Activated effector memory CD4-positive, alpha-beta T cell treated with Interleukin-2 at 50 U/mL for 16 hours (primary cell): ENCODE results near the gene WDR1.

ENCODE experiments used
- DNase-seq: peaks from one replicate; pipeline ENCODE4 v3.0.0-alpha.2; 2020

Gene WDR1

DNA sequence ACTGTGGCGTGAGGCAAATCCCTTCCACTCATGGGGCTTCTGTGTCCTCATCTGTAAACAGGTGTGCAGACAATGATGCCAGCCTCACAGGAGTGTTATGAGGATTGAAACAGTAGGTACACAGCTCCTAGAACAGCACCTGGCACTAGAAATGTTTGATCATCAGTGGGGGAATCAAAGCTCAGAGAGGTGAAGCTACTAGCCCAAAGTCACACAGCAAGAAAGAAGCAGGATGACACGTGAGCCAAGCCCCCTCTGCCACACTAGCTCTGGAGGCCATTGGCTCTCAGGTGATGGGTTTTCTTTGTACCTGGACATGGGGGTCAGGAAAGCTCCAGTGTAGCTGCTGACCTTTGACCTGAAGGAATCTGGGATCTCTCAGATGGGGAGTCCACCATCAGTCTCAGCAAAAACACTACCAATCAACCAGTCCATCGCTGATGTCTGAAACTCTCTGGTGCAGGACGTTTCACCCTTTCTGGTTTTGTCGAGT is 81.9 kb downstream of the WDR1 start:
- no peak for DNase-seq

DNA sequence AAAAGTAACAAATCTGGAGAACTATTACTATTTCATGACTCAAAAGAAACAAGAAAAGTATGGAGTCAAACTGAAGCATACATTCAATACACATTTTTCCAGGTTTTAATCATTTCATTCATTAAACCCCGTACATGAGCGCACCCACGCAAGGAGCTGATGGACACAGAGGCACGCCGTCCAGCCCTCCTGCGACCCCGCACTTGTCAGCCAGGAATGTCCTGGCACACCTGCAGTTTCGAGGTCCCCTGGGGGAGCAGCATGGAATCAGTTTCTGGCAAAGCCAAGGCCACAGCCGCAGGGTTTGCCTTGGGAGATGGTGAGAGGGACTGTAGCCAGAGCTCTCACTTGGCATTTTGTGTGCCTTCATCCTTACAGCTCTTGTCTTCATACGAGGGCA is 82.5 kb downstream of the WDR1 start:
- DNase-seq: no peak

DNA sequence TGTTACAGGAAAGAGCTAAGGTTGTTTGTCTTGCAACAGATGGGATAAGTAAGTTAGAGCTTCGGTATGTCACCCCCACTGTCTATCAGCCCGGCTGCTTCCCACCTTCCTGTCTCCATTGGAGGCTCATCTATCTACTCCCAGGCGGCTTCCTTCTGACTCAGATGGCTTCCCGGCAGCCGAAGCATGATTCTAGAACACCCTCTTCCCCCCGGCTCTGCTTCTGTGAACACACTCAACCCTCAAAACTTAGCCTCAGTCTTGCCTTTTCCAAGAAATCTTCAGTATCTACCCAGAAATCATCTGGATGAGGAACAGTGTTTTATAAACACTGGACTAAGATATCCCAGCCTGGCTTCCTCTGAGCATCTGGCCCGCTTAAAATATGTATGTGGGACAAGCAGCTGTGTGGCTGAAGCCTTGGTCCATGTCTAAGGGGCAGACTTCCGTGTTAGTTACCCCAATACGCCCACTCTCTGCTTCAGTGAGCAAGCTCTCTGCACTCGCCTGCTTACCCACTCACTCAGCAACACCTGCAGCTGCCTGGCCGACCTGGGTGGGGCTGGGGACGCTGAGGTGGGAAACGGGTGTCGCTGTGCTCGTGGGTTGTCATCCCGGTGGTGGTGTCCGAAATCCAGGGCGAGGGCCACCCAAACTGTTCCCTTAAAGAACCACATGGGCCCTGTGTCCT is 83.3 kb downstream of the WDR1 start:
- no peak for DNase-seq

DNA sequence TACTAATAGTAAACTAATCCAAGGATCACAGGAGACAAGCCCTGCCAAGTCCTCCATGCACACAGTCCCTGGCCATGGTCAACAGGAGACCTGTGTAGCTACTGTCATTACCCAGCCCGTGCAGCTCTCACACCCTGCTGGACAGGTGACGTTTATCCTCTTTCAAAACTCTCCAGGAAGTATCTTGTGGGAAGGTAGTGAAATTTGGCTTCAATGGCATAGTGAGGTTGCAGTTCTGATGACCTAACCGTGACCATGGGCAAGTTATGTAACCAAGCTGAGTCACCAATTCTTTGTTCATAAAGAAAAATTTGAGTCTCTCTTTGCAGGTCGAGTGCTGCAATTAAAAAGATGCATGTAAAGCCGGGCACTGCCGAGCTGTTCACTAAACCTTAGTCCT is 84.0 kb downstream of the WDR1 start:
- no peak for DNase-seq

GRCh38 chr4:10031668-10032590 is 84.7 kb downstream of the WDR1 start:
- DNase-seq: no peak

GRCh38 chr4:10030972-10031667 is 85.5 kb downstream of the WDR1 start:
- DNase-seq: no peak

DNA sequence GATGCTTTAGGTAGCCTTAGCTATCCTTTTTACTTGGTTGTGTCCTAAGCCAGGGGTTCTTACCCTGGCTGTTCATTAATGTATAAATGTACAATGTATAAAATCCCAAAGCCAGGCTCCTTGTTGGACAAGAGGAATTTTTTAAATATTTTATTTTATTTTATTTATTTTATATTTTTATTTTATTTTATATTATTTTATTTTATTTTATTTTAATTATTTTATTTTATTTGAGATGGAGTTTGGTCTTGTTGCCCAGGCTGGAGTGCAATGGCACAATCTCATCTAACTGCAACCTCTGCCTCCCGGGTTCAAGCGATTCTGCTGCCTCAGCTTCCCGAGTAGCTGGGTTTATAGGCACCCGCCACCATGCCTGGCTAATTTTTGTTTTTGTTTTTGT is 87.2 kb downstream of the WDR1 start:
- no peak for DNase-seq

DNA sequence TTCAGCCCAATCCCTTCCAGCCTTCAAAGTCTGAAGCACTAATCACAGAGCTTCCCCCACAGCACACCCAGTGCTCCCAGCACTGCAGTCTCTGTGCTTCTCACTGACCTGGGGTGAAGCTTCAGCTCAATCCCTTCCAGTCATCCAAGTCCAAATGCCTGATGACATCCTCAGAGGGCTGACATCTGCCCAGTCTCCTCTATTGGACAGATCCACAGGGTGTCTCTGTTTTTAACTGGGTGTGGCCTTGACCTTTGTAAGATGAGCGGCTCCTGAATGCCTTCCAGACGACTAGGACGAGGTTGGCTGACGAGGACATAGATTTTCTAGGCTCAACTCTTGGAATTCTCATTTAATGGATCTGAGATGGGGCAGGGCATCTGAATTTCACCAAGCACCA is 87.7 kb downstream of the WDR1 start:
- DNase-seq: no peak

GRCh38 chr4:10026485-10026884 is 90.1 kb downstream of the WDR1 start:
- no peak for DNase-seq

GRCh38 chr4:10025230-10025806 is 91.3 kb downstream of the WDR1 start:
- DNase-seq: no peak
